Measurements from ENCODE around the gene MYO1H. TPM values are rescaled to one million over a fixed set of nuclear protein-coding genes. Genes with fewer than 3 reads are reported as not detected.

MYO1H gene
- total RNA-seq, 1 experiment from 2014 or later = 0.26 TPM

- Histone ChIP-seq H3K18ac (ENCODE audit: insufficient read length, low read depth, low read length) (no peak overlapping the region), H3K79me2 (ENCODE audit: insufficient read depth, low read length) (no peaks in the 10 kb centered on the region), H4K8ac (replicated peaks; ENCODE audit: insufficient read length, low read depth, low read length) (no peak overlapping the region), H2BK12ac (ENCODE audit: insufficient read length, low read depth, low read length) (no peak overlapping the region), H2AFZ (ENCODE audit: low read length) (no peak overlapping the region), H3K14ac (ENCODE audit: insufficient read depth, low read length) (no peak overlapping the region), H4K5ac (ENCODE audit: insufficient read length, low read depth, low read length) (no peak overlapping the region), H3K23ac (ENCODE audit: insufficient read length, low read depth, low read length) (no peak overlapping the region), H2BK120ac (ENCODE audit: low read depth, low read length, poor library complexity, severe bottlenecking) (no peak overlapping the region), H2BK5ac (ENCODE audit: insufficient read length, low read length) (no peak overlapping the region), H3K9ac (ENCODE audit: extremely low read depth, insufficient read length, low read length) (no peak overlapping the region), H4K20me1 (ENCODE audit: control insufficient read depth, insufficient read depth, insufficient read length) (no peaks in the 10 kb centered on the region), H2BK15ac (ENCODE audit: low read depth, low read length) (no peak overlapping the region), H3K27me3 (ENCODE audit: insufficient read depth, low read length) (no peaks in the 10 kb centered on the region), H4K91ac (ENCODE audit: insufficient read length, low read depth, low read length) (no peak overlapping the region), H2AK5ac (ENCODE audit: insufficient read length, low read length) (no peak overlapping the region), H3K4me2 (ENCODE audit: insufficient read depth, insufficient read length, low read length) (no peak overlapping the region), H2BK20ac (ENCODE audit: low read depth, low read length, poor library complexity, severe bottlenecking) (no peak overlapping the region), H3K27ac (ENCODE audit: insufficient read length, low read depth, low read length) (no peak overlapping the region), H3K9me3 (ENCODE audit: control insufficient read depth, low read depth, low read length) (no peaks in the 10 kb centered on the region), H3K79me1 (ENCODE audit: insufficient read depth, low read depth, low read length, poor library complexity, severe bottlenecking) (no peaks in the 10 kb centered on the region), H3K23me2 (ENCODE audit: insufficient read length, low read depth, low read length, poor library complexity, severe bottlenecking) (no peaks in the 10 kb centered on the region), H3K56ac (ENCODE audit: insufficient read length, low read depth, low read length) (no peak overlapping the region), H3K4me1 (ENCODE audit: insufficient read depth, low read length) (no peaks in the 10 kb centered on the region; the same call in 1 of the 2 replicates), H3T11ph (ENCODE audit: low read length) (no peak overlapping the region), H3K4ac (ENCODE audit: low read depth, low read length) (no peak overlapping the region)
- no peaks in the 10 kb centered on the region for H3K27me3 Mint-ChIP-seq (ENCODE audit: low read depth)
- DNase-seq = no peak
- TF ChIP-seq, protein P1, sequence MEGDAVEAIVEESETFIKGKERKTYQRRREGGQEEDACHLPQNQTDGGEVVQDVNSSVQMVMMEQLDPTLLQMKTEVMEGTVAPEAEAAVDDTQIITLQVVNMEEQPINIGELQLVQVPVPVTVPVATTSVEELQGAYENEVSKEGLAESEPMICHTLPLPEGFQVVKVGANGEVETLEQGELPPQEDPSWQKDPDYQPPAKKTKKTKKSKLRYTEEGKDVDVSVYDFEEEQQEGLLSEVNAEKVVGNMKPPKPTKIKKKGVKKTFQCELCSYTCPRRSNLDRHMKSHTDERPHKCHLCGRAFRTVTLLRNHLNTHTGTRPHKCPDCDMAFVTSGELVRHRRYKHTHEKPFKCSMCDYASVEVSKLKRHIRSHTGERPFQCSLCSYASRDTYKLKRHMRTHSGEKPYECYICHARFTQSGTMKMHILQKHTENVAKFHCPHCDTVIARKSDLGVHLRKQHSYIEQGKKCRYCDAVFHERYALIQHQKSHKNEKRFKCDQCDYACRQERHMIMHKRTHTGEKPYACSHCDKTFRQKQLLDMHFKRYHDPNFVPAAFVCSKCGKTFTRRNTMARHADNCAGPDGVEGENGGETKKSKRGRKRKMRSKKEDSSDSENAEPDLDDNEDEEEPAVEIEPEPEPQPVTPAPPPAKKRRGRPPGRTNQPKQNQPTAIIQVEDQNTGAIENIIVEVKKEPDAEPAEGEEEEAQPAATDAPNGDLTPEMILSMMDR (conservative IDR thresholded peaks at IDR 0.05) = no peak
- no peak overlapping the region for H3K4me3 Mint-ChIP-seq
- H3K36me3 Mint-ChIP-seq (ENCODE audit: insufficient read depth in 1 of 3, low read depth in 3 of 3) = peaks cover 0 to 34% (median 19%) of the 10 kb centered on the region in 3 experiments; a peak in 6 of 7 replicates
- H3K9me3 Mint-ChIP-seq = no peaks in the 10 kb centered on the region
- peak overlapping the region in 1 of 3 experiments; percentile 50; a peak in 2 of 7 replicates for H3K27ac Mint-ChIP-seq
- no CpG with 5 or more reads among the region's 5 CpGs for whole genome bisulfite sequencing (ENCODE audit: extremely low coverage, insufficient read length, low lambda C conversion rate)
- H3K4me1 Mint-ChIP-seq = peaks cover 8 to 10% of the 10 kb centered on the region in 2 experiments; a peak in 3 of 4 replicates
Measured at GRCh38 chr12:109443794-109444193, 96.1 kb downstream of the MYO1H start.

Data from H9 (cell line).